Measurements from ENCODE around the gene LCLAT1.

- TF ChIP-seq CTCF (conservative IDR thresholded peaks at IDR 0.05): no peak
- no peak for TF ChIP-seq ZFX (IDR thresholded peaks at IDR 0.05)
Measured at GRCh38 chr2:30514848-30515435, 67.9 kb downstream of the LCLAT1 start.
